HG03175 (cell line): ENCODE data around the gene CXorf49B.
"Not testable (repeated sequence)": the region's sequence is repeated elsewhere in the genome, so short reads cannot be mapped to it uniquely, and the experiment has no call there.

Experiments
- ATAC-seq: cut with Tn5 transposase; IDR thresholded peaks from one replicate; pipeline ENCODE4 v1.9.1; 2021; ENCODE audit warnings: mild to moderate bottlenecking, moderate library complexity; ENCODE audit not compliant: unreplicated experiment

CXorf49B gene

GRCh38 chrX:71763049-71763448 is at the start of gene CXorf49B:
Gene CXorf49B, plus strand, starts transcription at chrX:71763349. Its CDS starts 75 bp downstream, at chrX:71763424.
- ATAC-seq: not testable (repeated sequence)

GRCh38 chrX:71714064-71714463 is 49.1 kb upstream of the CXorf49B start:
- not testable (repeated sequence) for ATAC-seq

GRCh38 chrX:71715551-71715950 is 47.6 kb upstream of the CXorf49B start:
- ATAC-seq: not testable (repeated sequence)

- not testable (repeated sequence) for ATAC-seq
Observed at GRCh38 chrX:71716323-71716722, 46.8 kb upstream of the CXorf49B start.

- not testable (repeated sequence) for ATAC-seq
Observed at GRCh38 chrX:71718185-71718584, 45.0 kb upstream of the CXorf49B start, which contains the start of gene CXorf49. Gene CXorf49, minus strand, starts transcription at chrX:71718285. Its CDS starts 134 bp downstream, at chrX:71718151.

GRCh38 chrX:71719195-71719594 is 44.0 kb upstream of the CXorf49B start:
- ATAC-seq: not testable (repeated sequence)

- not testable (repeated sequence) for ATAC-seq
Observed at GRCh38 chrX:71720289-71720886, 42.8 kb upstream of the CXorf49B start.

GRCh38 chrX:71760688-71761281 is 2.4 kb upstream of the CXorf49B start:
- not testable (repeated sequence) for ATAC-seq

GRCh38 chrX:71764832-71765231 is 1.7 kb downstream of the CXorf49B start:
- not testable (repeated sequence) for ATAC-seq

GRCh38 chrX:71765613-71766012 is 2.5 kb downstream of the CXorf49B start:
- not testable (repeated sequence) for ATAC-seq

GRCh38 chrX:71767134-71767533 is 4.0 kb downstream of the CXorf49B start:
- not testable (repeated sequence) for ATAC-seq

- peak; percentile 68 for ATAC-seq
Observed at GRCh38 chrX:71778322-71778721, 15.2 kb downstream of the CXorf49B start.

- ATAC-seq: not testable (repeated sequence)
Observed at GRCh38 chrX:71782225-71782949, 19.2 kb downstream of the CXorf49B start.

- not testable (repeated sequence) for ATAC-seq
Observed at GRCh38 chrX:71782950-71783299, 19.8 kb downstream of the CXorf49B start.

GRCh38 chrX:71783569-71784347 is 20.6 kb downstream of the CXorf49B start:
- peak; percentile 45 for ATAC-seq

GRCh38 chrX:71784348-71784983 is 21.3 kb downstream of the CXorf49B start:
- peak; percentile 83 for ATAC-seq

- not testable (repeated sequence) for ATAC-seq
Observed at GRCh38 chrX:71806450-71806849, 43.3 kb downstream of the CXorf49B start.

- ATAC-seq: no peak
Observed at GRCh38 chrX:71809886-71810285, 46.7 kb downstream of the CXorf49B start.

- ATAC-seq: no peak
Observed at GRCh38 chrX:71814123-71814912, 51.2 kb downstream of the CXorf49B start.
